Testis (tissue), 2 donors: Measurements from ENCODE around the gene HOXC12.

Source experiments
- CTCF ChIP-seq, 3 experiments: fragments of 450-650 bp in 2 of 3; fragments of 200-600 bp in 1 of 3; sonication (generic) in 1 of 3; IDR thresholded peaks; one replicate each; pipeline ENCODE4 v1.5.1; 2016 to 2019; ENCODE audit warnings: antibody characterized with exemption in 3 of 3, mild to moderate bottlenecking in 2 of 3, moderate library complexity in 1 of 3
- POLR2A ChIP-seq: fragments of 450-650 bp; IDR thresholded peaks from one replicate; pipeline ENCODE4 v1.6.1; 2017; ENCODE audit warnings: antibody characterized with exemption, mild to moderate bottlenecking, moderate library complexity

- TF ChIP-seq CTCF (IDR thresholded peaks at IDR 0.05) (no peak), POLR2A (no peak)
Observed at GRCh38 chr12:54003625-54004024, 48.9 kb downstream of the HOXC12 start.
